ENCODE results near the gene SLFN12.
"Not testable (repeated sequence)": the region's sequence is repeated elsewhere in the genome, so short reads cannot be mapped to it uniquely, and the experiment has no call there.

SLFN12 gene

DNA sequence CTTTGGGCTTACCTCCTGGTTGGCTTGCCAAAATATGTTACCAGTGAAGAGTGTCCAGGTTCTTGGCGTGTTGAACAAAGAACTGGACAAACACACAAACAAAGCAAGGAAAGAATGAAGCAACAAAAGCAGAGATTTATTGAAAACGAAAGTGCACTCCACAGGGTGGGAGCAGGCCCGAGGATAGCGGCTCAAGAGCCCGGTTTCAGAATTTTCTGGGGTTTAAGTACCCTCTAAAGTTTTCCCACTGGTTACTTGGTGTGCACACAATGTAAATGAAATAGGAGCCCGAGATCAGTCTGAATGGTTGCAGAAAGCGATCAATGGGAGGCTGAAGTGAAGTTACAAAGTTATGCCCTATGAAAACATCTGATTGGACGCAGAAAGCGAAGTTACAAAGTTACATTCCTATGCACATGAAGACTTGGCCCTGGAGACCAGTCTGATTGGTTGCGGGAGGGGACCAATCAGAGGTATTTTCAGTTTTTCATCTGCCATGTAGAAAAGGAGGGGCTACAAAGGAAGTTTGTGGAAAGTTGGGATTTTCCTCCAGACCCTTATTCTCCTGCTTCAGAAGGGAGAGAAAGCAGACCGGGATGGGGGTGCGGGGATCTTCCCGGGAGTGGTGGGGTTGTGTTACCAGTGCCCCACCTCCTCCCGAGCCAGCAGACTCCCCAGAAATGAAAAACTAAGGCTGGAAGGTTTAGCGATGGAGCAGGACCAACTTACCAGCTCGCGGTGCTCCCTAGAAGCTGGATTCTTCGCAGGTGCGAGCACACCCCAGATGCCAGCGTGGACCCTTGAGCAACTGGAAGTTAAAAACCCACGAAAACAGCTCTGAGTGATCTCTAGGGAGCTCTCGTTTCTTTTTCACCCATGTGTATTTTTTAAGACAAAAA lies at the start of gene SLFN12:
SLFN12 (minus strand) TSS at position 325 of the 899 bp plus-strand sequence. CDS start 9,472 bp downstream, outside the sequence.
- peak in 1 of 4 experiments; percentile 18 for DNase-seq (ENCODE audit: low read depth in 4 of 4, low spot score in 1 of 4)

DNA sequence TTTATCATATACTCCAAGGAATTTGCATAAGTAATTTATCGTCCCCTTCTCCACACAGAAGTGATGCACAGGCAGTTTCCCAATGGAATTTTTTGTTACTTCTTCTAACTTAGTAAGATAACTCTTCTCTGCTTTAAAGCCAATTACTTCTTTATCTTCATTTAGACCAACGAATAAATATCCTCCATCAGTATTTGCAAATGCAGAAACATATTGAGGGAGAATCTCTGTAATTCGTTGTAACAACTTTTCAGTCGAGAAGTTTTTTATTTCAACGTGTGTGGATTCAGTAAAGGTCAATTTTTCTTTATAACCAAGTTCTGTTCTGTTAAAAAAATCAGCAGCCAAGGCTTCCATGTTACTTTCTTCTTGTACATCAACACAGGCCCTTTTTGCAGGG lies 47.0 kb upstream of the SLFN12 start:
- no peak for DNase-seq (ENCODE audit: low read depth in 4 of 4, low spot score in 1 of 4)

DNA sequence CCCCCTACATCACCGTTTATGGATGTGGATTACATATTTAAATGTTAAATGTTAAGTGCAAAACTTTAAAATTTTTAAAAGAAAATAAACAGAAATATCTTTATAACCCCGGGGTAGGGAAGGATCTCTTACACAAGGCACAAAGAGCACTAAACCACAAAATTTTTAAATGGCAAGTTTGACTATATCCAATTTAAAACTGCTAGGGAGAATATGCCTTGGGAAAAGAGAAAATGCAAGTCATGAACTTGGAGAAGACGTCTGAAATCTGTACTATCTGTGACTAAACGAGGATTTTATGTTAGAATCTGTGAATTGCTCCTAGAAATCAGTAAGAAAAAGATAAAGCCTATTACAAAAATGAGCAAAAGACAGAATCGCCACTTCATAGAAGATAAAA lies 44.9 kb upstream of the SLFN12 start:
- no peak for DNase-seq (ENCODE audit: low read depth in 4 of 4, low spot score in 1 of 4)

DNA sequence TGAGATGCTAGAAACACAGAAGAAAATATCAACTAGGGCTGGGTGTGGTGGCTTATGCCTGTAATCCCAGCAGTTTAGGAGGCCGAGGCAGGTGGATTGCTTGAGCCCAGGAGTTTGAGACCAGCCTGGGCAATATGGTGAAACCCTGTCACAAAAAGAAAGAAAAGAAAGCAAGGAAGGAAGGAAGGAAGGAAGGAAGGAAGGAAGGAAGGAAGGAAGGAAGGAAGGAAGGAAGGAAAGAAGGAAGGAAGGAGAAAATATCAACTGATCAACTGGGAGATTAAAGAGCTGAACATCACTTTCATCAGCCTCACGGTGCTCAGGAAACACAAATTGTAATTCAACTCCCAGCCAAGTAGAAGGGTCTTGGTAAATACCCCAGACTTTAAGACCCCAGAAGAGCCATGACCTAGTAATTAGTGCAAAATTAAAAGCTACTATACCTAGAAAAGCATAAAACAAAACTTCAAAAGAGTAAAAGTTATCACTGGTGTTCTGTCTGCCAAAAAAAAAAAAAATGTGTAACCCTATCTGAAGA lies 44.1 kb upstream of the SLFN12 start:
- no peak for DNase-seq (ENCODE audit: low read depth in 4 of 4, low spot score in 1 of 4)

DNA sequence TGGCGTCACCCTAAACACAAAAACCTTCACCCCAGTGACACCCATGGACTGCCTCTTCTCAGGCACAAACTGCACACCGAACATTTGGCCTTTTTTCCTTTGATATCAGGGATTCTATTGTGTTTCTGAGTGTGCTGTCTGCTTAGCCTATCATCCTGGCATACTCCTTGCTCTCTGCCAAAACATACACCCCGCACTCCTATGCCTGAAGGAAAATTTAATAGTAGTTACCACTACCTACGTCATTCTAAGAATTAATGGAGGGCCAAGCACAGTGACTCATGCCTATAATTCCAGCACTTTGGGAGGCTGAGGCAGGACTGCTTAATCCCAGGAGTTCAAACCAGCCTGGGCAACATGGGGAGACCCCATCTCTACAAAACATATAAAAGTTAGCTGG lies 36.2 kb upstream of the SLFN12 start:
- DNase-seq (ENCODE audit: low read depth in 4 of 4, low spot score in 1 of 4) = no peak

DNA sequence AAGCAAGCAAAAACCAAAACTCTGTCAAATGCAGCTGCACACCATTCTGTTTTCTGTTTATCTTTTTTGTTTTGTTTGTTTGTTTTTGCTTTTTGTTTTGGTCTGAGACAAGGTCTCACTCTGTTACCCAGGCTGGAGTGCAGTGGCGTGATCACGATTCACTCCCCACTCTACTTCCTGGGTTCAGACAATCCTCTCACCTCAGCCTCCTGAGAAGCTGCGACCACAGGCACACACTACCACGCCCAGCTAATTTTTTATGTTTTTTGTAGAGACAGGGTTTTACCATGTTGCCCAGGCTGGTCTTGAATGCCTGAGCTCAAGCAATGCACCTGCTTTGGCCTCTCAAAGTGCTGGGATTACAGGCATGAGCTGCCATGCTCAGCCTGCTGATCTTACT lies 35.5 kb upstream of the SLFN12 start:
- no peak for DNase-seq (ENCODE audit: low read depth in 4 of 4, low spot score in 1 of 4)

DNA sequence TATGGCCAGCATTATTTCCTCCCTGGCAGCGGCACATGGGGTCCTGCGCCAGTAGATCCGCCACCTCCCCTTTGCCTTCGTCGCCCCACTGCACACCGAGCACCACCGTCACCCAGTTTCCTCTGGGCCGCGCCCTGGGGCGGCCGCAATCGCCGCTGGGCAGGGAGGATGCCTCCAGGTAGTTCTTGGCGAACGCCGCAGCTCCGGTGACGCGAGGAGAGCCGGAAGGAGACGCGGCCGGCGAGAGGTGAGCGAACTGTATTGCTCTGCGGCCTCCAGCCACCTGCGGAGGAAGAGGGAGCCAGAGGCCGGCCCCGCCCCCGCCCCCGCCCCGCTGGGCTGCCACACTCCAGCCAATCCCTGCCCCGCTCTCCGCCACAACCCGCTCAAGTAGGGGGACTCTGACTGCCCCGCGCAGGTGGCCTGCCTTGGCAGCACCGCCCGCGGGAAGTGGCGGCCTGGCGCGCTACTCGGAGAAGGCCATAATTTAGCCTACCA lies 28.1 kb upstream of the SLFN12 start:
- peak in 2 of 4 experiments; percentile 19 to 25 for DNase-seq (ENCODE audit: low read depth in 4 of 4, low spot score in 1 of 4)

DNA sequence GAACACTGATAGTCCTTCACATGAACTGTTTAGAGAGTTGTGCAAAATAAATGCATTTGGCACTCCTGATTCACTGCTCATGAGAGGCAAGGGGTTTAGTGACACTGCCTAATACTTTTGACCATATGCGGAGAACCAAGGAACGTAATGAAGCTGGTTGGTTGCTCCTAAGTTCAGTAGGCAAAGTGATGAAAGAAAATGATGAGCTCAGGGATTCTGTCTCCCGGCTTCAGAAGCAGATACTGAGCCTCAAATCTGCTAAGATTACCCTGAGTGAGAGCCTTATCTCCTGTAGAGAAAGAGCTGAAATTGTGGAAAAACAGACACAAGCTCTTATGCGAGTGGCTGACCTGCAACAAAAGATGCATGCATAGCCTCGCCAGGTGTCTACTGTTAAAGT lies 21.7 kb upstream of the SLFN12 start:
- not testable (repeated sequence) for DNase-seq (ENCODE audit: low read depth in 4 of 4, low spot score in 1 of 4)

DNA sequence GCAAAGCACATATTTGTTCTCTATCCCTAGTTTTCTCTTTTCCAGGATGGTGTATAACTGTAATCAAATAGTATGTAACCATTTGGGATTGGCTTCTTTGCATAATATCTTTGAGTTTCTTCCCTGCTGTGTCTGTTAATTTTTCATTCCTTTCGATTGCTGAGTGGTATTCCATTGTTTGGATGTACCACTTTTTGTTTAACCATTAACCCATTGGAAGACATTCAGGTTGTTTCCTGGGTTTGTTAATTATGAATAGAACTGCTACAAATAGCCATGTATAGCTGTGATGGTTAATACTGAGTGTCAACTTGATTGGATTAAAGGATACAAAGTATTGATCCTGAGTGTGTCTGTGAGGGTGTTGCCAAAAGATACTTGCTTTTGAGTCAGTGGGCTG lies 20.9 kb upstream of the SLFN12 start:
- DNase-seq (ENCODE audit: low read depth in 4 of 4, low spot score in 1 of 4) = no peak

DNA sequence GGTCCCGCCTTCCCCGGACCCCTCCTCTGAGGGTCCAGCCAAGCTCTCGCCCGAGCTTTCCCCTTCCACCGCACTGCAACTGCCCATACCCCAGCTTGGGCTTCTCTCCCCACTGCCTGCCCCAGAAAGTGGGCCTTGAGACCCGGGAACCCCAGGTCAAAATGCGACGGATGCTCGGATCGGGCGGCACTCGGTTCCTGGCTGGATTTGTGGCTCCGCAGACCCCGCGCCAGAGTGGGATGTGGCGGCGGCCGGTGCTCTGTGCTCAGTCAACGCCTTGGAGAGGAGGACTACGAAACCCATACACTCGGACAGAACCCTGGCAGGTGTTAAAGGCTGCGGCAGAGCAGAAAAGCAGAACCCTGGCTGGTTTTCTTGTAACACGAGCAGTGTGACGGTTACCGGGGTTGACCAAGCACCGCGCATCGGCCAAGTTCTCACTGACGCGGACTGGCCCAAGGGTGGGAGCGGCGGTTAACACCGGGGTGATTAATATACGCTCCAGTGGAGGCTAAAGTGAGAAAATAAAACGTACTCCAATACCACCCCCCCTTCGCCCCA lies 17.2 kb upstream of the SLFN12 start:
- DNase-seq (ENCODE audit: low read depth in 4 of 4, low spot score in 1 of 4) = no peak

DNA sequence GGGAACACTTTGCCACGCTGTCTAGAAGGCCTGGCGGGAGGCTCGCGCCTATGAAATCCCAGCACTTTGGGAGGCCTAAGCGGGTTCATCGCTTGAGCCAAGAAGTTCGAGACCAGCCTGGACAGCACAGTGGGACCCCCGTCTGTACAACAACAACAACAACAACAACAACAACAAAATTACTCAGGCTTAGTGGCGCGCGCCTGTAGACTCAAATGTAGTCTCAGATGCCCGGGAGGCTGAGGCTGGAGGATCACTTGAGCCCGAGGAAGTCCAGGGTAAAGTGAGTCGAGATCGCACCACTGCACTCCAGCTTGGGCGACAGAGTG lies 16.6 kb upstream of the SLFN12 start:
- no peak for DNase-seq (ENCODE audit: low read depth in 4 of 4, low spot score in 1 of 4)

DNA sequence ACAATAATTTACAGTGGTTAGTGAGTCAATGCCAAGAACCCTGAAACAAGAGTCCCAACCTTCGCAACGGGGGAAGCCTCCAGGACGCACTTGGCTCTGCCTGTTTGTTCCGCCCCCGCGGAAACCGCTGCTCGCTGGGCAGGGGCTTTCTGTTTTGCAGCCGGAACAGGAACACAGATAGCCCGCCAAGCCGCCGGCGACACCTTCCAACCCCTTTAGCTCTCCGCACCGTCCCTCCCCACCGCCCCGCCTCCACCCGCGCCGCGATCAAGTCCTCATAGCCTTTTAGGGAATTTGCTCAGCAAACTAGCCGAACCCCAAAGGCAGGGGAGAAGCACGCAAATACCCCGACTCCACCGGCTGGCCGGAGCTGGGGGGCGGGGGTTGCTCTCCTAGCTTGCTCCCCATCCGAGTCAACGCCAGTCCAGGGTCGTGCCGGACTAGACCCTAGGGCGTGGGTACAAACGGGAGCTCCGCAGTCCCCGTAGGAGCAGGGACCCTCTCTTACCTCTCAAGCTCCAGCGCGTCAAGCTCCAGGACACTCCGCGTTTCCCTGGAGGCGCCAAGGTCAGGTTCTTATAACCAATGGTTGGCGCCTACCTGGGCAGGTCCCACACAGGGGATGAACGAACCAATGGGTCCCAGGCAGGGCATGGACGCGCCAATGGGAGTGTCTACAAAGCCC lies 16.1 kb upstream of the SLFN12 start, which contains the start of gene SLFN13:
SLFN13 (minus strand) TSS at position 553 of the 685 bp plus-strand sequence. CDS start 3,086 bp downstream, outside the sequence.
- peak; percentile 61 to 92 (median 82) for DNase-seq (ENCODE audit: low read depth in 4 of 4, low spot score in 1 of 4)

DNA sequence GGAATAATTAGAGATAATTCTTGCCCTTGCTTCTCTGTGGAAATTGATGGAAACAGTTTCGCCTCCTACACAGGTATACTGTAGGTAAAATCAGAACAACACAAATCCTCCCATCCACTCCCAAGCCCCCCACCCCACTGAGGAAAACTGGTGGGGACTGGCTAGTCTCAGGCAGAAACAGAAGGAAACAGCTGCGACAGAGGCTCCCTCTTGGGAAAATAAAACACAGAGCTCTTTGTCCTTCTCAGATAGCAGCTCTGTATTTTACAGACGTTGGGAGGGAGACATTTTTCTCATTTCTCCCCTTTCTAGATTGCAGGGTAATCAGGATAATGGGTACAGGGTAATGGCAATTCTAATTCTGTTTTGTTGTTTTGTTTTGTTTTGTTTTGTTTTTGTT lies 15.2 kb upstream of the SLFN12 start:
- DNase-seq (ENCODE audit: low read depth in 4 of 4, low spot score in 1 of 4) = no peak

DNA sequence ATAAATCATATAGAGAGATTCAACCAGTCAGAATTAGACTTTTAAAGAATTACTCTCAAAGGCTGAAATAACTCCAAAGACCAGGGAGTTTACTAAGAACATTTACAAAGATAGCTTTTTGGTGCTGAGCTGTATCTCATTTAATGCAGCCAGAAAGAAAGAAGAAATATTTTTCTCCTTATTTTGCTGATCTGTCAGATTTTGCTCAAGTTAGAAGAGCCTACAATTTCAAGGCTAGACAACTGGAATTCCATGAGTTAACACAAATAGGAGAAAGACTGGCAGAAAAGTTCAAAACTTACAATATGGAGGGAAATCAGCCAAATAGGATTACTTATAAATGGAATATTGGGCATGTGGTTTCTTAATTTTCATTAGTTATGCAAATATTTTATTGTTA lies 6.1 kb upstream of the SLFN12 start:
- DNase-seq (ENCODE audit: low read depth in 4 of 4, low spot score in 1 of 4) = no peak

DNA sequence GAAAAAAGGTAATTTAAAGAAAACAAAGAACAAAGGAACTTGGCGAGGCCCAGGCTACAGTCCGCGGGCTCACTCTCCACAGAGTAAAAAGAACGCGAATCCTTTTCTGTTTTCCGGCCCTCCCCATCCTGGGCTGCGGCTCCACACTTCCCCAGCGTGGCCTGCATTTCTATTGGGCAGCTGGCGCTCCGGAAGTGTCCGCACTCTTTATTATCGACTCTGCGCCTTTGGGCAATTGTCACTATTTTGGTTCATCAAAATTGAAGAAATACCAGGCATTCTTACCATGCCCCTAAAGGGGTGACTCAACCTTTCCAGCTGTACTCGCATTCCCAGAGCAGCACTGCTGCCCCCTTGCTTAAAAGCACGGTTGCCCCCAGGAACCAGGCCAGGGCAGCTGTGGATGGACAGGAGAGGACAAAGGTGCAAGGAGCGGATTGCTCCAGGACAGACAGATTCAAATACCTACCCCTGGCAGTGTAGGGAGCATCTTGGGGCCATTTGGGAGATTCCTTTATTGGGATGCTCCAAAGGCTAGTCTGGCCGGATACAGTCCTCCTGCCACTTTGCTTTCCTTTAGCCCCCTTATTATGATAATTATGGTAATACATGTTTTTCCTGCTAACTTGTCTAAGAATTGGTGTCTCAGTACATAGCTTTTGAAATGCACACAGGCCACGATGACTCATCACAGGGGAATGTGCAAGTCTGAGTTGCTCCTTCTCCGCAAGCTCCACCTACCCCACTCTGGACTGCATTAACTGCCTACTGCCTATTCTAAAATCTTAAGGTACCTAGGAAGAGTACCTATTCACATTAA lies 985 bp upstream of the SLFN12 start:
- DNase-seq (ENCODE audit: low read depth in 4 of 4, low spot score in 1 of 4) = peak in 3 of 4 experiments; percentile 38 to 66 (median 52)

DNA sequence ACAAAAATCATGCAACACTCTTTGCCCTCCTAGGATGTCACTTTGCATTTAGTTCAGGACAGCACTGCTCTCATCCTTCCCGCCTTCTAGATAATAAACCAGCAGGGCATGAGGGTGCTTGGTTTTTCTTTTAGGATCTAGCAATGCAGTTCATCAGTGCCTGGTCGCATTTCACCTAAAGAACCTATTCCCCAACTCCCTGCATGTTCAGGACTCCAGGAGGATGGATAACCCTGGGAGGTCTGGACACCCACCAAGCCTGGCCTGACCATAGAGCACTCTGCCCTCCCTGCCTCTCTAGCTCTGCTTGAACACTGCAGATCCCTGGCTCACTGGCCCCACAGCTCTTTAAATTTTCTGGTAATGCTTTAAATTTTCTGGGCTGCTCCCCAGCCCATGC lies 2.6 kb downstream of the SLFN12 start:
- no peak for DNase-seq (ENCODE audit: low read depth in 4 of 4, low spot score in 1 of 4)

DNA sequence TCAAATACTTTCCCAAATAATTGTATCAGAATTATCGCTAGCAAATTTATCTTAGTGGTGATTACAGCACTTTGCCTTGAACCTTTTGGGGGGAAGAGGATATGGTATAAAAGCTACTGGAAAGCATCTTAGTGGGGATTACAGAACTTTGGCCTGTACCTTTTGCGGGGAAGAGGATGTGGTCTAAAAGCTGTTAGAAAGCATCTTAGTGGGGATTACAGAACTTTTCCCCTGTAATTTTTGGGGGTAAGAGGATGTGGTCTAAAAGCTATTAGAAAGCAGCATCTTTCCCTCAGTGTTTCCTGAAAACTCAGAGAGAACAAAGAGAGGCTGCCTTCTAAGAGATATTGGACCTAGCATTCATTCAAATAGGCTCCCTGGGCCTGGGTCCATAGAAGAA lies 4.1 kb downstream of the SLFN12 start:
- DNase-seq (ENCODE audit: low read depth in 4 of 4, low spot score in 1 of 4) = no peak

DNA sequence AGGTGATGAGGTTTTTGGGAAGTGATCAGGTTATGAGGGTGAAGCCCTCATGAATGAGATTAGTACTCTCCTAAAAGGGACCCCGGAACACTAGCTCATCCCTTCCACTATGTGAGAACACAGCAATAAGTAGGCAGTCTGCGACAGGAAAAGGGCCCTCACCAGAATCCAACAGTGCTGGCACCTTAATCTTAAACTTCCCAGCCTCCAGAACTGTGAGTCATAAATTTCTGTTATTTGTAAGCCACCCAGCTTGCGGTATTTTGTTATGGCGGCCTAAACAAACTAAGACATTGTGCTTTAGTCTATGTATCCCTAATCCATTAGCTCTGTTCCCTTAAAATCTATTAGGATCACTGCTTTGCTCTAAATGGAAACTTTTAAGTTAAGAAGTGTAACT lies 8.5 kb downstream of the SLFN12 start:
- DNase-seq (ENCODE audit: low read depth in 4 of 4, low spot score in 1 of 4) = no peak

DNA sequence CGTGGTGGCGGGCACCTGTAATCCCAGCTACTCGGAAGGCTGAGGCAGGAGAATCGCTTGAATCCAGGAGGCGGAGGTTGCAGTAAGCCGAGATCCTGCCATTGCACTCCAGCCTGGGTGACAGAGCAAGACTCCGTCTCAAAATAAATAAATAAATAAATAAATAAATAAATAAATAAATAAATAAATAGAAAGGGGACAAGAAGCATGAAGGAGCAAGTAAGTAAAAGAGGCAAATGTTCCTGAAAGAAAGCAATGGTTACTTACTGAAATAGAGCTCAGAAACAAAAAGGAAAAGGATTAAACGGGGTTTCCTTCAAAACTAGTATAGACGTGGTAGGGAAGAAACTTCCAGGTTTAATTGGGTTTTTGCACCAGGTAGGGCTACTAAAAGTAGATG lies 11.2 kb downstream of the SLFN12 start:
- not testable (repeated sequence) for DNase-seq (ENCODE audit: low read depth in 4 of 4, low spot score in 1 of 4)

DNA sequence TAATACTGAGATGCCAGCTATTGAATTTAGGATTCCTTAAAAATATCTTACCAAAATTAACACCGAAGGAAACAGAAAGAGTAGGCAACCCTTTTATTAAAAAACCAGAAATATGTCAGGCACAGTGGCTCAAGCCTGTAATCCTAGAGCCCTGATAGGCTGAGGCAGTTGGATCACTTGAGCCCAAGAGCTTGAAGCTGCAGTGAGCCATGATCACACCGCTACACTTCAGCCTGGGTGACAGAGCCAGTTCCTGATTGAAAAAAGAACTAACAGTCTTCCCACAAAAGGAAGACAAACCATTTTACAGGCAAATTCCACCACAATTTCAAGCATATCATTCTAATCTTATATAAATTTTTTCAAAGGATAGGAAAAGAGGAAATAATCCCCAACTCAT lies 15.6 kb downstream of the SLFN12 start:
- no peak for DNase-seq (ENCODE audit: low read depth in 4 of 4, low spot score in 1 of 4)

DNA sequence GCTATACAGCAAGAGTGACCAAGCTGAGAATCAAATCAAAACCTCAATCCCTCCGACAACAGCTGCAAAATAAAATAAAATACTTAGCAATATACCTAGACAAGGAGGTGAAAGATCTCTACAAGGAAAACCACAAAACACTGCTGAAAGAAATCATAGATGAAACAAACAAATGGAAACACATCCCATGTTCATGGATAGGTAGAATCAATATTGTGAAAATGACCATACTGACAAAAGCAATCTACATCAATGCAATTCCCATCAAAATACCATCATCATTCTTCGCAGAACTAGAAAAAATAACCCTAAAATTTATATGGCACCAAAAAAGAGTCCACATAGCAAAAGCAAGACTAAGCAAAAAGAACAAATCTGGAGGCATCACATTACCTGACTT lies 17.6 kb downstream of the SLFN12 start:
- DNase-seq (ENCODE audit: low read depth in 4 of 4, low spot score in 1 of 4) = not testable (repeated sequence)
